Neutrophil (primary cell): Measurements from ENCODE around the gene IPO11.

ENCODE experiments used
- H3K27ac ChIP-seq: fragments of 200-600 bp; sonication (generic); 2 replicates; pipeline ENCODE4 v1.5.1; 2016; ENCODE audit warnings: mild to moderate bottlenecking, moderate library complexity
- H3K27me3 ChIP-seq: fragments of 200-600 bp; sonication (generic); 2 replicates; pipeline ENCODE4 v1.6.0; 2016; ENCODE audit warnings: mild to moderate bottlenecking
- H3K36me3 ChIP-seq: fragments of 200-600 bp; sonication (generic); 2 replicates; pipeline ENCODE4 v1.5.1; 2017
- H3K4me1 ChIP-seq, 2 experiments: fragments of 200-600 bp in 1 of 2; sonication (generic) in 1 of 2; 1 replicate in 1 of 2; 2 replicates in 1 of 2; pipeline versions ENCODE4 v1.5.1 to v1.6.1; 2013 to 2016; ENCODE audit warnings: low read depth in 1 of 2, low read length in 1 of 2, mild to moderate bottlenecking in 1 of 2, moderate library complexity in 1 of 2; ENCODE audit not compliant: control insufficient read depth in 1 of 2, insufficient read depth in 1 of 2
- H3K4me3 ChIP-seq, 2 experiments: fragments of 200-600 bp in 1 of 2; sonication (generic) in 1 of 2; 1 replicate in 1 of 2; 2 replicates in 1 of 2; pipeline ENCODE4 v1.5.1; 2013 to 2016; ENCODE audit warnings: low read depth in 1 of 2, low read length in 1 of 2, mild to moderate bottlenecking in 1 of 2, moderate library complexity in 1 of 2
- H3K9me3 ChIP-seq: fragments of 200-600 bp; sonication (generic); 2 replicates; pipeline ENCODE4 v1.5.1; 2016
- TF ChIP-seq, protein P1 (sequence below): fragments of 200-600 bp; sonication (generic); IDR thresholded peaks from 2 replicates; pipeline ENCODE4 v1.5.1; 2016; ENCODE audit warnings: antibody characterized with exemption

Gene IPO11

DNA sequence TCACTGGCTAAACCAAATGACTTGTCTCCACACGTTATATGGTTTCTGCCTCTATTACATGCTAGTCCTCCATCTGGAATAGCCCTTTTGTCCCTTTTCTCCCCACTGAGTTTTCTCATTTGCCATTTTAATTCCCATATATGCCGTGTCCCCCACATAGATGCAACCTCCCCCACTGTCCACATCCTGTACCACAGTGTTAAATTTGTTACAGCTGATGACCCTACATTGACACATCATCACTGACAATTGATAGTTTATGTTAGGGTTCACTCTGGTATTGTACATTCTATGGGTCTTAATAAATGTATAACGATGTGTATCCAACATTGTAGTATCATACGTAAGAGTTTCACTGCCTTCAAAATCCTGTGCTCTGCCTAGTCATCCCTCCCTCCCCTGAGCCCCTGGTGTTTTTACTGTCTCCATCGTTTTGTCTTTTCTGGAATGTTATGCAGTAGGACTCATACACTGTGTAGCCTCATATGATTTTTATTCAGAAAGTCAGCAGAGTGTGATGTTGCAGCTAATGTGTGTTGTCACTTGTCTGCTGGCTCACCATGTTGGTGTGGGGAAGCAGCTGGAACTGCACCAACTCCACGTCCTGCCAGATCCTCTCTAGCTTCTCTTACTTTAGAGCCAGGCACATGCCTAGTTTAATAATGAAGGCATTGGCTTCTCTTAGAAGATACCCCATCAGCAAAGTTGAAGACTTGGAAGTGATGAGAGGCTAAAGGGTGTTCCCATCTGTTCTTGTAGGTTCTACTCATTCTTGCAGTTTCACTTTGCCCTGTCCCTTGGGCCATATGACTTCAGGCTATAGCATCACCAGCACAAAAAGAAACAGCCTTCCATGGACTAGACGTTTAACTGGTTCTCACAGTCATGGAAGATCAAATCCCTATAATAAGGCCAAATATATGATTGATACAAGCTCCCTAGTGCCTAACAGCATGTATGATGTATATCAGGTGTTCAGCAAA, 196.3 kb downstream of the IPO11 start:
- TF ChIP-seq, protein P1, sequence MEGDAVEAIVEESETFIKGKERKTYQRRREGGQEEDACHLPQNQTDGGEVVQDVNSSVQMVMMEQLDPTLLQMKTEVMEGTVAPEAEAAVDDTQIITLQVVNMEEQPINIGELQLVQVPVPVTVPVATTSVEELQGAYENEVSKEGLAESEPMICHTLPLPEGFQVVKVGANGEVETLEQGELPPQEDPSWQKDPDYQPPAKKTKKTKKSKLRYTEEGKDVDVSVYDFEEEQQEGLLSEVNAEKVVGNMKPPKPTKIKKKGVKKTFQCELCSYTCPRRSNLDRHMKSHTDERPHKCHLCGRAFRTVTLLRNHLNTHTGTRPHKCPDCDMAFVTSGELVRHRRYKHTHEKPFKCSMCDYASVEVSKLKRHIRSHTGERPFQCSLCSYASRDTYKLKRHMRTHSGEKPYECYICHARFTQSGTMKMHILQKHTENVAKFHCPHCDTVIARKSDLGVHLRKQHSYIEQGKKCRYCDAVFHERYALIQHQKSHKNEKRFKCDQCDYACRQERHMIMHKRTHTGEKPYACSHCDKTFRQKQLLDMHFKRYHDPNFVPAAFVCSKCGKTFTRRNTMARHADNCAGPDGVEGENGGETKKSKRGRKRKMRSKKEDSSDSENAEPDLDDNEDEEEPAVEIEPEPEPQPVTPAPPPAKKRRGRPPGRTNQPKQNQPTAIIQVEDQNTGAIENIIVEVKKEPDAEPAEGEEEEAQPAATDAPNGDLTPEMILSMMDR, result no peak
- Histone ChIP-seq H3K27ac (no peak overlapping the region), H3K4me1 (no peaks in the 10 kb centered on the region), H3K9me3 (no peaks in the 10 kb centered on the region), H3K4me3 (no peak overlapping the region), H3K36me3 (no peaks in the 10 kb centered on the region), H3K27me3 (no peaks in the 10 kb centered on the region)

DNA sequence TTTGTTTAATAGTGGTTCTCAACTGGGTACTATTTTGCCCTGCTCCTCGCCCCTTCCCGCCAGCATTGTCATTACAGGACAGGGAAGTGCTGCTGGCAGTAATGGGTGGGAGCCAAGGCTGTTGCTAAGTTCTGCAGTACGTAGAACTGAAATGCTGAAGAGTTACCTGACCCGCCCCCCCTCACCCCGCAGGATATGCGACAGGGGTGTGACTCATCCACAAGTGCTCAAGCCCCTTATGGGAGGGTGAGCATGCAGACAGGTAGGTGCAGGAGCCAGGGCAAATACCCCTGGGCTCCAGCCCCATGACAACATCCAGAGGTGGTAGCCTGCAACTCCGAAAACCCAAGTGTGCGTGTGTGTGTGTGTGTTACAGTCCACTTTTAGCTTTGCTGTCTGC, 201.8 kb downstream of the IPO11 start:
- Histone ChIP-seq H3K9me3 (no peaks in the 10 kb centered on the region), H3K4me3 (no peak overlapping the region), H3K4me1 (no peaks in the 10 kb centered on the region), H3K36me3 (no peaks in the 10 kb centered on the region), H3K27ac (no peak overlapping the region), H3K27me3 (no peaks in the 10 kb centered on the region)
- TF ChIP-seq, protein P1, result no peak

DNA sequence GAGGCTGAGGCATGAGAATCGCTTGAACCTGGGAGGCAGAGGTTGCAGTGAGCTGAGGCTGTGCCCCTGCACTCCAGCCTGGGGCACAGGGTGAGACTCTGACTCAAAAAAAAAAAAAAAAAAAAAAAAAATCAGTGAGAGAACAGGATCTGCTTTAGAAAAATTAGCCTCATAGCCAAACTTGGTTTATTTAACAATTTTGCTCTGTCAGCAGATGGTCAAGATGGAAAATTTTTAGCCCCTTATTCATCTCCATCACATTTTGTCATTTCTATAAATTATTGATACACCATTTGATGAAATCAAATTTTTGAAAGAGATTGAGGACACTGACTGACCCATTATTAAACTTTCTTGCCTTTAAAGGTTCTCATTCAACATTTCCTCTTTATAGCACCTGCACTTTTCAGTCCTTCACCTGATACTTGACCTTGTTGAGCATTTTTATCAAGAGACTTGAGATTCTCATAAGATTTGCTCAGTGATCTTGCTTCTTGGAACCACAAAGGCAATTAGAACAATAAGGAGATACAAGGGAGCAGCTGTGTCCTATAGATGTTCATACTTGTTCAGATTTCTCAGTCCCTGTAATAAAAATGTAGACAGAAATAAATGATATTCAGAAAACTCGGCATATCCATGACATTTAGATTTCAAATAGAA, 204.2 kb downstream of the IPO11 start:
- Histone ChIP-seq H3K4me3 (no peak overlapping the region), H3K4me1 (no peaks in the 10 kb centered on the region), H3K9me3 (no peaks in the 10 kb centered on the region), H3K27me3 (no peaks in the 10 kb centered on the region), H3K27ac (no peak overlapping the region), H3K36me3 (no peaks in the 10 kb centered on the region)
- TF ChIP-seq, protein P1, result no peak

DNA sequence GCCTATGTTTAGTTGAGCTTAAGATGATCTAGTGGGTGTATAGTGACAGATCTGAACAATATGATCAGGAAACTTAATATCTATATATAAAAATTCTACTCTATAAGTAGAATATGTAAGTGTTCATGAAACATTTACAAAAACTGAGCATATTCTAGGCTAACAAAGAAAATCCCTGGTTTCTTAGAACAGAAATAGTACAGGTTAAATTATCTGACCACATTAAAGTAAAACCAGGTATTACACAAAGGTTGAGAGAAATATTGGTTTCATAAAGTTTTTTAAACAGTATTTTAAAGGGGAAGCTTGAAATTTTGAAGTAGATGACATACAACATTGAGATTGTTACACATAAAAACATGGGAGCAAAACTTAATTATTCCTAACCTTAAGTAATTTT, 205.4 kb downstream of the IPO11 start:
- TF ChIP-seq, protein P1, result no peak
- no peak overlapping the region for H3K4me3 ChIP-seq
- H3K36me3 ChIP-seq, result no peaks in the 10 kb centered on the region

DNA sequence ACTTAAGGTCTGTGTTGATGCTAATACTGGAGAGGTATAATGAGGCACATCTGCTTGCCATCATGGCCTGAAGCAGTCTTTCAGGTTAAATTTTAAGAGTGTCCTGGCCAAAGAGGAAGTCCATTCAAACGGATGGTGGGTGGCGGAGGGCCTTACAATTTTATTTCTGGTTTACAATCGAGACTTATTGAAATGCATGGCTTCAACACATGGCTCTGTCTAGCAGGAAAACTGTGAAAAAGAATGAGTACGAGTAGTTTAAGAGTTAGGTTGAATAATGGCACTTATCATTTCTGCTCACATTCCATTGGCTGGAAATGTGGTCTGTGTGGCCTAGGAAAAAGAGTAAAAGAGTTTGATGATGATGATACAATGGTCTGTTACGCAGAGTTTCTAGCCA, 208.2 kb downstream of the IPO11 start:
- no peaks in the 10 kb centered on the region for H3K36me3 ChIP-seq
- no peak overlapping the region for H3K4me3 ChIP-seq
- no peaks in the 10 kb centered on the region for H3K27me3 ChIP-seq
- no peaks in the 10 kb centered on the region for H3K9me3 ChIP-seq
- no peak overlapping the region for H3K27ac ChIP-seq
- TF ChIP-seq, protein P1, result no peak
- no peaks in the 10 kb centered on the region for H3K4me1 ChIP-seq

More for the DNA sequence above, 205.4 kb downstream of the IPO11 start:
- Histone ChIP-seq H3K27ac (no peak overlapping the region), H3K4me1 (no peaks in the 10 kb centered on the region), H3K9me3 (no peaks in the 10 kb centered on the region), H3K27me3 (no peaks in the 10 kb centered on the region)
